HL-60 (cell line): Measurements from ENCODE around the gene PLEKHG7.

Experiments used
- CTCF ChIP-seq: IDR thresholded peaks from one replicate; pipeline ENCODE4 v1.5.1; 2011; ENCODE audit warnings: low read length, control low read depth, inconsistent platforms; ENCODE audit not compliant: insufficient read depth
- GABPA ChIP-seq: IDR thresholded peaks from 2 replicates; pipeline ENCODE4 v1.6.1; 2012; ENCODE audit warnings: low read depth
- POLR2AphosphoS5 ChIP-seq: IDR thresholded peaks from 2 replicates; pipeline ENCODE4 v1.6.1; 2012; ENCODE audit warnings: low read depth
- REST ChIP-seq: IDR thresholded peaks from 2 replicates; pipeline ENCODE4 v1.6.1; 2012; ENCODE audit warnings: low read depth; ENCODE audit not compliant: insufficient replicate concordance
- SPI1 ChIP-seq: IDR thresholded peaks from 2 replicates; pipeline ENCODE4 v1.6.1; 2012; ENCODE audit warnings: low read depth, mild to moderate bottlenecking, borderline replicate concordance

GRCh38 chr12:92814584-92814983, 111.8 kb downstream of the PLEKHG7 start:
- TF ChIP-seq CTCF (no peak), POLR2AphosphoS5 (no peak), SPI1 (no peak), REST (no peak), GABPA (no peak)
